HFF-Myc (cell line): ENCODE results near the gene SIL1.

Experiments
- DNase-seq: peaks from one replicate; pipeline ENCODE4 v3.0.0-alpha.2; 2011; ENCODE audit warnings: low read depth; ENCODE audit errors: extremely low read depth
- H3K4me3 ChIP-seq: replicated peaks from 2 replicates; pipeline ENCODE4 v1.5.1; 2011; ENCODE audit warnings: low read depth, mild to moderate bottlenecking, control low read depth, low read length
- CTCF ChIP-seq: IDR thresholded peaks from 2 replicates; pipeline ENCODE4 v1.5.1; 2012; ENCODE audit warnings: mild to moderate bottlenecking, low read depth, low read length, control low read depth; ENCODE audit errors: missing control alignments

Gene SIL1

GRCh38 chr5:139197710-139198669 lies at the start of gene SIL1:
Gene SIL1, minus strand, starts transcription at chr5:139198368. Its CDS starts 70,525 bp downstream, at chr5:139127843.
- no peak for TF ChIP-seq CTCF
- DNase-seq = peak; percentile 66
- peak within 1 kb of the TSS; percentile 64 for H3K4me3 ChIP-seq

- no peak for DNase-seq
- H3K4me3 ChIP-seq = no peak overlapping the region
- TF ChIP-seq CTCF = no peak
These were observed 48.2 kb upstream of the SIL1 start for GRCh38 chr5:139246394-139246793.

GRCh38 chr5:139245637-139246339 lies 47.6 kb upstream of the SIL1 start:
- TF ChIP-seq CTCF = no peak
- H3K4me3 ChIP-seq = no peak overlapping the region
- no peak for DNase-seq

DNA sequence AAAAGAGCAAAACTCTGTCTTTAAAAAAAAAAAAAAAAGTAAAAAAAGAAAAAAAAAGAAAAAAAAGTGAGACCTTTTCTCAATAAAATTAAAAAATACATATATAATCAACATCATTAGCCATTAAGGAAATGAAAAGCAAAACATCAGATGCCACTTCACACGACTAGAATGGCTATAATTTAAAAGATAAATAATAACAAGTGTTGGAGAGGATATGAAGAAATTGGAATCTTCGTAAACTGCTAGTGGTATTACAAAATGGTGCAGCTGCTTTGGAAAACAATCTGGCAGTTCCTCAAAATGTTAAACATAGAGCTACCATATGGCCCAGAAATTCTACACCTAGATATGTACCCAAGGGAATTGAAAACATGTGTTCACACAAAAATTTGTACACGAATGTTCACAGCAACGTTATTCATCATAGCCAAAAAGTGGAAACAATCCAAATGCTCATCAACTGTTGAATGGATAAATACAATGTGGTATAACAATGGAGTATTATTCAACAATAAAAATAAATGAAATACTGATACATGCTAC lies 45.3 kb upstream of the SIL1 start:
- no peak for TF ChIP-seq CTCF
- H3K4me3 ChIP-seq = no peak overlapping the region
- peak; percentile 92 for DNase-seq

- no peak overlapping the region for H3K4me3 ChIP-seq
- no peak for TF ChIP-seq CTCF
- DNase-seq = no peak
These were observed 43.0 kb upstream of the SIL1 start for GRCh38 chr5:139241139-139241538.

DNA sequence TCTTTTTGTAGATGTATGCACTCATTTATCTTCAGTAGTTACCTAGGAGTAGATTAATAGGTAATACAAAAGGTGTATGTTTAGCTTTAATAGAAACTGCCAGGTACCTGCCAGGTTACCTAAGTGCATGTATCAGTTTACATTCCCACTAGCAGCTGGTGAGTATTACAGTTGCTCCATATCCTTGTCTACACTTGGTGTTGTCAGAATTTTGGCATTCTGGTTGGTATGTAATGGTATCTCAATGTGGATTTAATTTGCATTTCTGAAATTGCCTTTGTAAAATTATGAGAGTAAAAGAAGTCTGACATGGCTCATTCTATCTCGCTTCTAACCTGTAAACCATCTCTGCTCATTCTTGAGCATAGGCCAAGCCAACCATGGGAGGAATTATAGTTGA lies 38.3 kb upstream of the SIL1 start:
- TF ChIP-seq CTCF = no peak
- H3K4me3 ChIP-seq = no peak overlapping the region
- no peak for DNase-seq
